PC-9 (cell line): Measurements from ENCODE around the gene RPS19BP1.

Experiments used
- CTCF ChIP-seq: fragments of 200-600 bp; sonication (generic); conservative IDR thresholded peaks from 2 replicates; pipeline ENCODE4 v1.6.1; 2017; ENCODE audit warnings: mixed run types, antibody characterized with exemption, mild to moderate bottlenecking, moderate library complexity
- EZH2 ChIP-seq: fragments of 200-600 bp; sonication (generic); IDR thresholded peaks from 2 replicates; pipeline ENCODE4 v1.8.0; 2017; ENCODE audit warnings: antibody characterized with exemption, low read depth

GRCh38 chr22:39519681-39520225, 12.8 kb downstream of the RPS19BP1 start:
- TF ChIP-seq CTCF: peak; percentile 59; the same call in 1 of the 2 replicates
- no peak for TF ChIP-seq EZH2
